Epithelial cell of proximal tubule (primary cell): ENCODE measurements around the gene HIP1. TPM values are rescaled to one million over a fixed set of nuclear protein-coding genes. Genes with fewer than 3 reads are reported as not detected.
"Not testable (repeated sequence)": the region's sequence is repeated elsewhere in the genome, so short reads cannot be mapped to it uniquely, and the experiment has no call there.

Experiments used
- DNase-seq: peaks from one replicate; pipeline ENCODE4 v3.0.0-alpha.2; 2011; ENCODE audit warnings: low read depth
- H3K4me3 ChIP-seq: 2 replicates; pipeline ENCODE4 v1.5.1; 2011; ENCODE audit warnings: low read depth, mild to moderate bottlenecking, low read length
- total RNA-seq: library from RNA; depleted of rRNA; stranded (reverse); fragments of >200 nt; gene quantifications from 2 replicates; pipeline ENCODE4 v1.2.3, GENCODE V29; 2015
- TF ChIP-seq, protein P1 (sequence below): conservative IDR thresholded peaks from 2 replicates; pipeline ENCODE4 v1.5.1; 2012; ENCODE audit warnings: low read depth, mild to moderate bottlenecking, low read length

HIP1 gene
- total RNA-seq, 1 donor from 2014 or later: 10.6 TPM

DNA sequence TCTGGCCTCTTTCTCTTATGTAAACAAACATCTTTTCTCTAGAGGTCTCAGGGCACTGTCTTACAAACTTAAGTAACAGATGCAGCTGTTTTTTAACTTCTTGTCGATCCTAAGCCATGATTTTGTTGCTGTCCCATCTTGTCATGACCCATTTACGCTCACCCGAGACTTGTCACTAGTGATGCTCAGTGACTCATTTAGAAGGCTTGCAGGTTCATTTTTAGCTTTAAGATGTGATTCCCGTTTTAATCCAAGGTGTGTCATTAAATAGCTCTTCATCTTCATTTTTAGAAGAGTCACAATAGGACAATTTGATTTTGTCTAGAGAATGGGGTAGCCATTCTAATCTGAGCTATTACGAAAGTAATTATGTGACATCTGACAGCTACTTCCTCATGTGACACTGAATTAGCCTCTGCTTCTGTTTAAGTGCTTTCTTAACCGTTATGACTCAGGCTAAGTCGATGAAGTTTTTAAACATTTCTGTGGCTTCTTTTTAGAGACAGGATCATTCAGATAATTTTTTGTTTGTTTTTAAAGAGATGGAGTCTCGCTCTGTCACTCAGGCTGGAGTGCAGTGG lies 203.9 kb downstream of the HIP1 start:
- no peak for DNase-seq
- no peak overlapping the region for H3K4me3 ChIP-seq
- TF ChIP-seq, protein P1, sequence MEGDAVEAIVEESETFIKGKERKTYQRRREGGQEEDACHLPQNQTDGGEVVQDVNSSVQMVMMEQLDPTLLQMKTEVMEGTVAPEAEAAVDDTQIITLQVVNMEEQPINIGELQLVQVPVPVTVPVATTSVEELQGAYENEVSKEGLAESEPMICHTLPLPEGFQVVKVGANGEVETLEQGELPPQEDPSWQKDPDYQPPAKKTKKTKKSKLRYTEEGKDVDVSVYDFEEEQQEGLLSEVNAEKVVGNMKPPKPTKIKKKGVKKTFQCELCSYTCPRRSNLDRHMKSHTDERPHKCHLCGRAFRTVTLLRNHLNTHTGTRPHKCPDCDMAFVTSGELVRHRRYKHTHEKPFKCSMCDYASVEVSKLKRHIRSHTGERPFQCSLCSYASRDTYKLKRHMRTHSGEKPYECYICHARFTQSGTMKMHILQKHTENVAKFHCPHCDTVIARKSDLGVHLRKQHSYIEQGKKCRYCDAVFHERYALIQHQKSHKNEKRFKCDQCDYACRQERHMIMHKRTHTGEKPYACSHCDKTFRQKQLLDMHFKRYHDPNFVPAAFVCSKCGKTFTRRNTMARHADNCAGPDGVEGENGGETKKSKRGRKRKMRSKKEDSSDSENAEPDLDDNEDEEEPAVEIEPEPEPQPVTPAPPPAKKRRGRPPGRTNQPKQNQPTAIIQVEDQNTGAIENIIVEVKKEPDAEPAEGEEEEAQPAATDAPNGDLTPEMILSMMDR: no peak

DNA sequence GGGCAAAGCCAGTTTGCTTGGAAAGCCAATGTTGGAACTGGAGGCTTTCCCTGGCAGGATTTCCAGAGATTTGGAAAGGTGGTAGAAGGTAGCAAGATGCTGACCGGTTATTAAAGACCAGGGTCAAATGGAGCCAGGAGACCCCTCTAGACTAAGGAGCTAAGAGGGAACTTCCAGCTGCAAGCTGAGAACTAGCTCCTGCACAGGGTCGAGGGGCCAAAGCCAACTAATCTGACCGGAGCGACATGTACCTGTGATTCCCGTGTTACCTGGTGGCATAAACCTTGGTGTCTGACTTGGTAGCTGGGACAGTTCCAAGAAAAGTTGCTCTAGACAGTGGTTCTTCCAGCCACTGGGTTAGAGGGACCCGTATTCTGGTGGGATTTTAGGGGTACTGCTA lies 204.8 kb downstream of the HIP1 start:
- TF ChIP-seq, protein P1: no peak
- no peak for DNase-seq
- no peak overlapping the region for H3K4me3 ChIP-seq

DNA sequence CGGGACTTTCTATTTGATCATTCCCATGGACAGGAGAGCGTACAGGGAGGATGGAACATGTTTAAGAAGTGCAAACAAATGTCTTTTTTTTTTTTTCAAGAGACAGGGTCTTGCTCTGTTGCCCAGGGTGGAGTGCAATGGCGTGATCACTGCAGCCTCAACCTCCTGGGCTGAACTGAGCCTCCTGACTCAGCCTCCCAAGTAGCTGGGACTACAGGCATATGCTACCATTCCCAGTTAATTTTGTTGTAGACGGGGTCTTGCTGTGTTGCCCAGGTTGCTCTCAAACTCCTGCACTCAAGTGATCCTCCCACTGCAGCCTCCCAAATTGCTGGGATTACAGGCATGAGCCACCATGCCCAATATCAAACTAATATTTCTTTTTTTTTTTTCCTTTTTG lies 206.1 kb downstream of the HIP1 start:
- TF ChIP-seq, protein P1: no peak
- no peak for DNase-seq
- H3K4me3 ChIP-seq: no peak overlapping the region

DNA sequence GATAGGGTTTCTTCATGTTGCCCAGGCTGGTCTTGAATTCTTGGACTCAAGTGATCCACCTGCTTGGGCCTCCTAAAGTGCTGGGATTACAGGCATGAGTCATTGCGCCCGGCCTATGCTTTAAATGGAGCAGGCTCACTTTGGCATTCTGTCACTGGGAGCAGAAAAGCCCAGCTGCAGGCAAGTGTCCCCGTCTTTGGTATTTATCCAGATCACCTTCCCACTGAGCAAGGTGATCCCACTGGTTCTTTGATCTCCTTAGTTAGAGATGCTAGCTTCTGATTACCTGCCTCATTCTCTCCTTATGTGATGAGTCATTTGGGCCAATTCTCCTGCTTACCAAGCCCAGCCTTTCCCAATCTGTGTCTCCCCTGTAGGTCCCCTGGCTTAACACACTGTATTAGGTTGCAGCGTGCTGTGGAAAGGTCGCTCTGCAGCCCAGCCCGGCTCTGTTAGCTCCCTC lies 207.4 kb downstream of the HIP1 start:
- TF ChIP-seq, protein P1: no peak
- no peak for DNase-seq

DNA sequence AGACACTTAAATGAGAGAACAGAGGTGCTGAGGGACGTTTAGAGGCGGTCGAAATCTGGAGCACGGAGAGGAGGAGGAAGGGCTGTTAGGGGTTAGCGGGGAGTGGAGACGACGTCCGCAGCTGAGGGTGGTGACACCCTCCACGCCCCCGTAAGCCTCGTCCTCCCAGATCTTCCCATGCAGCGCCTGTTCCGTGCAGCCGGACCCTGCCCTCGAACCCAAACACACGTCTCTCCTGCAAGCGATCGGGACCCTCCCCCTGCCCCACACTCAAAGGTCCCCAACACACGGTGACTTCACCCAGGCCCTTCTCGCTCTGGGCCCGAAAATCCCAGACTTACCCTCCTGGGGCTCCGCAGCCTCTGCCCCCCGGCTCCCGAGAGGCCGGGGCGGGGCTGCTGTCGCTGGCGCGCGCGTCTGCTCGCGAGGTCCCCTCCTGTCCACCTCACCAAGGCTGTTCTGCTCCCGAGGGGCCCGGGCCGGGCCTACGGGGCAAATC lies 211.5 kb downstream of the HIP1 start:
- H3K4me3 ChIP-seq: peak overlapping the region; percentile 95
- DNase-seq: not testable (repeated sequence)

More for the DNA sequence above, 207.4 kb downstream of the HIP1 start:
- H3K4me3 ChIP-seq: no peak overlapping the region

DNA sequence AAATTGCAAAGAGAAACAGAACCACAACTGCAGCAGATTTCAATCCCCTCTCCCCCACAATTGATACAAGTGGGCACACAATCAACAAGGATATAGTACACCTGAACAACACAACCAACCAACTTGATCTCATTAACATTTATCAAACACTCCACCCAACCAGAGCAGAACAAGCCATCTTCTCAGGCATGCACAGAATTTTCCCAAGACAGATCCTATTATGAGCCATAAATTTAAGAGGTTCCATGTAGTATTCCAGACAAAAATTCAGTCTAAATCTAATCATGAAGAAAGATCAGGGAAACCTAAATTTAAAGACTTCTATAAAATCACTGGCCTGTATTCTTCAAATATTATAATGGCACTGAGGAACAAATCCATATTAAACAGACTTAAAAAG lies 217.0 kb downstream of the HIP1 start:
- H3K4me3 ChIP-seq, DNase-seq: not testable (repeated sequence)

DNA sequence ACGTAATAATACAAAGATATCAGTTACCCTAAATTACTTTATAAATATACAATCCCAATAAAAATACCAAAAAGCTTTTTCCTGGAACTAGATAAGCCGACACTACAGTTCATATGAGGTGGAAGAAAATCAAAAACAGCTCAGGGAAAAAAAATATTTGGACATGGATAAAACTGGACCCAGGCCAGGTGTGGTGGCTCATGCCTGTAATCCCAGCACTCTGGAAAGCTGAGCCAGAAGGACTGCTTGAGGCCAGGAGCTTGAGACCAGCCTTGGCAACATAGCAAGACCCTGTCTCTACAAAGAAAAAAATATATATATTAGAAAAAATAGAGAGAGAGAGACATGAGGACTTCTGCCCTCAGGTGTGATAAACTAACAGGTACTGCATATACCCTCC lies 219.9 kb downstream of the HIP1 start:
- not testable (repeated sequence) for H3K4me3 ChIP-seq, DNase-seq

DNA sequence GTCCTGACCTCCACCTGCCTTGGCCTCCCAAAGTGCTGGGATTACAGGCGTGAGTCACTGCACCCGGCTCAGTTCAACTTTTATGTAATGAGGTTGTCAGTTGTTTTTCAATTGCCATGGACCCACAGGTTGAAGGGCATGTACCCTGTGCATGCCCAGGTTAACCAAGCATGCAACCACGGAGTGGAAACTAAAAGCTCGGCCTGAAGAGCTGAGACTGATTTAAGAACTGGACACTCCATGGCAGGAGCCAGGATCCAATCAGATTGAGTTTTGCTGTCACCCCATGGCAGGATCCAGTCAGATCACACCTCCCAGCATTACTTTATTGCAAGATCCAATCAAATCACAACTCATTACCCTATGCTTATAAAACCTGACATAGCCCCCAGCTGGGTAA lies 229.7 kb downstream of the HIP1 start:
- not testable (repeated sequence) for DNase-seq

DNA sequence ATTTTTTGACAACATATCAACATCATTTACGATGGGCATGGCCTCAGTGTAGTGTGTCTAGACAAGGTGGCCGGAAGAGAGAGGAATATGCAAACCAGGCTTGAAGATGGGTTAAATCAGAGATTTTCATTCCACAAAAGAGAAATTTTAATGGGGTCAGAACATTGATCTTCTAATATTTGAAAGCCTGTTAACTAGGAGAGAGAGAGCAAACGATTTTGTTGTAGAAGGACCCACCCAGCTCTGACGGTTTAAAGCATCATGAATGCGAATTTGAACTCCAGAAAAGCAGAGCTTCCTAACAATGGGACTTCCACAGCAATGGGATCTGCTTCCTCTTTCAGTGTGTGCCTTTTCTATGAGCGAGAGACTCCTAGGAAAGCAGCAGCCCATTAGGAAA lies 246.7 kb downstream of the HIP1 start, which contains the start of gene SPDYE5:
TSS of gene SPDYE5 (plus strand) at position 301 of the 400 bp plus-strand sequence. CDS start 1,728 bp downstream, outside the sequence.
- DNase-seq, H3K4me3 ChIP-seq: not testable (repeated sequence)

More for the DNA sequence above, 229.7 kb downstream of the HIP1 start:
- H3K4me3 ChIP-seq: not testable (repeated sequence)

DNA sequence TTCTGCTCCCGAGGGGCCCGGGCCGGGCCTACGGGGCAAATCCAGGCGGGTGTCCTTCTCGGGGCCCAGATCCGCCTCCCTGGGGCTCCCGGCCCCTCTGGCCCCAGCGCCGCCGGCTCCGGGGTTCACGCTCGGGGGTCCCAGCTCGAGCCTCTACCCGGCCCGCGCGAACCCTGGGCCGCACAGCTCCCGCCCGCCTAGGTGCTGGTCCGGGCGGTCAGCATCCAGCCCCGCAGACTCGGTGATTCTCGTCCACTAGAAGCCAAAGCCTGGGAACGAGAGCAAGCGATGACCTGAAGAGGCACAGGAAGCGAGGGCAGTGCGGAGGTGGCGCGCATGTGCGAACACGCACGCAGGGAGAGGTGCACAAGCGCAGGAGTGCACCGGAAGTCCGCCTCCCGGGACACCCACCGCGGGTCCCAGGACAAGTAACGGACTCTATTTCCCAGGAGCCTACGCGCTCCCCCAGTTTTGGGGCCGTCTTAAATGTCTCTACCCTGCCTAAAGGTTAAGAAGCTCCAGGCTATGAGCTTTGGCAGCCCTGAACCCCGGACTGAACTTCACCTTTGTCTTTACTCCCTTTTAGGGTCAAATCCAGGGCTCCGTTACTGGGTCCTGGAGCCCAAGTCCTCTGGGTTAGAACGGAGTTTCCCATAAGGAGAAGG lies 252.6 kb downstream of the HIP1 start, which contains the start of gene POM121C:
TSS of gene POM121C (minus strand) at position 321 of the 665 bp plus-strand sequence. CDS start 44,803 bp downstream, outside the sequence.
- peak; percentile 19 for DNase-seq
- peak within 1 kb of the TSS; percentile 85 for H3K4me3 ChIP-seq

DNA sequence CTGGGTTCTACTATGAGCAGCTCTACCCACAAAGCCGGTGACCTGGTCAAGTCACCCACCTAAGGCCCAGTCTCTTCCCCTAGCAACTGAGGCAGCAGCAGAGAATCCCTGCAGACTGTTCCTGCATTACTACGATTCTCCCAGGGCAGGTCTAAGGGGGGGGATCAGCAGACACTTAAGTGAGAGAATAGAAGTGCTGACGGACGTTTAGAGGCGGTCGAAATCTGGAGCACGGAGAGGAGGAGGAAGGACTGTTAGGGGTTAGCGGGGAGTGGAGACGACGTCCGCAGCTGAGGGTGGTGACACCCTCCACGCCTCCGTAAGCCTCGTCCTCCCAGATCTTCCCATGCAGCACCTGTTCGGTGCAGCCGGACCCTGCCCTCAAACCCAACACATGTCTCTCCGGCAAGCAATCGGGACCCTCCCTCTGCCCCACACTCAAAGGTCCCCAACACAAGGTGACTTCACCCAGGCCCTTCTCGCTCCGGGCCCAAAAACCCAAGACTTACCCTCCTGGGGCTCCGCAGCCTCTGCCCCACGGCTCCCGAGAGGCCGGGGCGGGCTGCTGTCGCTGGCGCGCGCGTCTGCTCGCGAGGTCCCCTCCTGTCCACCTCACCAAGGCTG lies 253.3 kb downstream of the HIP1 start:
- peak overlapping the region; percentile 85 for H3K4me3 ChIP-seq
- not testable (repeated sequence) for DNase-seq
